ENCODE measurements around the gene CHD2. TPM values are rescaled to one million over a fixed set of nuclear protein-coding genes. Genes with fewer than 3 reads are reported as not detected.

The CHD2 gene
- total and polyA plus RNA-seq, 3 experiments from 2014 or later, result 80.3 to 109 (median 99.0) TPM

- Mint-ChIP-seq H3K9me3 (peaks cover 12 to 17% (median 15%) of the 10 kb centered on the region in 5 donors), H3K4me3 (no peak overlapping the region), H3K27me3 (peaks cover 0 to 4% of the 10 kb centered on the region in 2 donors), H3K27ac (peak overlapping the region in 5 of 8 donors; percentile 11 to 53 (median 38)), H3K36me3 (peaks cover 44 to 90% (median 51%) of the 10 kb centered on the region in 3 donors), H3K4me1 (peaks cover 14 to 31% (median 20%) of the 10 kb centered on the region in 3 donors)
- DNase-seq, result no peak
- ChIA-PET CTCF (interaction anchor here (1.1 kb wide), 1 partner anchor 146 kb away, joined by 3 read pairs; no protein-coding TSS in a partner anchor), POLR2A (no interaction called here)
- no peak overlapping the region for H3K4me3 ChIP-seq (ENCODE audit: low read length)
- H3K9me3 ChIP-seq (ENCODE audit: low read length), result peaks cover 6% of the 10 kb centered on the region
- no peaks in the 10 kb centered on the region for H3K4me1 ChIP-seq (ENCODE audit: insufficient read depth, low read length)
- H3K27ac ChIP-seq (ENCODE audit: low read depth, low read length), result no peak overlapping the region
- no peaks in the 10 kb centered on the region for H3K27me3 ChIP-seq (ENCODE audit: insufficient read depth, low read length, poor library complexity, severe bottlenecking)
- peaks cover 83% of the 10 kb centered on the region for H3K36me3 ChIP-seq (ENCODE audit: insufficient read depth, low read length)
Measured at GRCh38 chr15:92943581-92943980, 43.5 kb downstream of the CHD2 start.

- CTCF ChIA-PET, result interaction anchor here (0.8 to 1.7 kb wide), 5 partner anchors 9 to 164 kb away, joined by 3 to 5 read pairs (median 3); no protein-coding TSS in a partner anchor
- Histone ChIP-seq H3K9me3 (ENCODE audit: low read length) (peaks cover 20% of the 10 kb centered on the region), H3K4me3 (ENCODE audit: low read length) (no peak overlapping the region), H3K4me1 (ENCODE audit: insufficient read depth, low read length) (no peaks in the 10 kb centered on the region), H3K27me3 (ENCODE audit: insufficient read depth, low read length, poor library complexity, severe bottlenecking) (no peaks in the 10 kb centered on the region), H3K27ac (ENCODE audit: low read depth, low read length) (no peak overlapping the region), H3K36me3 (ENCODE audit: insufficient read depth, low read length) (peaks cover 83% of the 10 kb centered on the region)
- Mint-ChIP-seq H3K4me3 (no peak overlapping the region), H3K27me3 (peaks cover 0 to 4% of the 10 kb centered on the region in 2 donors), H3K27ac (peak overlapping the region in 5 of 8 donors; percentile 18 to 75 (median 36)), H3K36me3 (peaks cover 55 to 90% (median 58%) of the 10 kb centered on the region in 3 donors), H3K4me1 (peaks cover 11 to 25% (median 18%) of the 10 kb centered on the region in 3 donors), H3K9me3 (peaks cover 26 to 32% (median 29%) of the 10 kb centered on the region in 5 donors)
- DNase-seq, result no peak
- POLR2A ChIA-PET, result no interaction called here
Measured at GRCh38 chr15:92944946-92945521, 44.9 kb downstream of the CHD2 start.

GRCh38 chr15:92947071-92947730, 47.1 kb downstream of the CHD2 start:
- no peaks in the 10 kb centered on the region for H3K27me3 ChIP-seq (ENCODE audit: insufficient read depth, low read length, poor library complexity, severe bottlenecking)
- H3K36me3 Mint-ChIP-seq, result peaks cover 70 to 95% (median 76%) of the 10 kb centered on the region in 3 donors
- no peaks in the 10 kb centered on the region for H3K4me1 ChIP-seq (ENCODE audit: insufficient read depth, low read length)
- H3K36me3 ChIP-seq (ENCODE audit: insufficient read depth, low read length), result peaks cover 89% of the 10 kb centered on the region
- no peak overlapping the region for H3K27ac ChIP-seq (ENCODE audit: low read depth, low read length)
- ChIA-PET CTCF (no interaction called here), POLR2A (no interaction called here)
- H3K9me3 Mint-ChIP-seq, result peaks cover 26 to 44% (median 33%) of the 10 kb centered on the region in 5 donors
- no peak overlapping the region for H3K4me3 Mint-ChIP-seq
- DNase-seq, result no peak
- peaks cover 14 to 21% (median 14%) of the 10 kb centered on the region in 3 donors for H3K4me1 Mint-ChIP-seq
- H3K27me3 Mint-ChIP-seq, result peaks cover 0 to 4% of the 10 kb centered on the region in 2 donors
- H3K9me3 ChIP-seq (ENCODE audit: low read length), result peaks cover 22% of the 10 kb centered on the region
- peak overlapping the region in 7 of 8 donors; percentile 47 to 71 (median 61) for H3K27ac Mint-ChIP-seq
- no peak overlapping the region for H3K4me3 ChIP-seq (ENCODE audit: low read length)

GRCh38 chr15:92949604-92950249, 49.6 kb downstream of the CHD2 start:
- H3K4me3 Mint-ChIP-seq, result no peak overlapping the region
- peaks cover 0 to 4% of the 10 kb centered on the region in 2 donors for H3K27me3 Mint-ChIP-seq
- H3K27ac ChIP-seq (ENCODE audit: low read depth, low read length), result no peak overlapping the region
- ChIA-PET POLR2A (interaction anchor here (0.7 kb wide), 1 partner anchor 118 kb away, joined by 3 read pairs; no protein-coding TSS in a partner anchor), CTCF (no interaction called here)
- peaks cover 55 to 93% (median 66%) of the 10 kb centered on the region in 3 donors for H3K36me3 Mint-ChIP-seq
- peak overlapping the region in 1 of 8 donors; percentile 63 for H3K27ac Mint-ChIP-seq
- H3K27me3 ChIP-seq (ENCODE audit: insufficient read depth, low read length, poor library complexity, severe bottlenecking), result no peaks in the 10 kb centered on the region
- H3K4me1 Mint-ChIP-seq, result peaks cover 2 to 6% (median 4%) of the 10 kb centered on the region in 3 donors
- no peak for DNase-seq
- peaks cover 22% of the 10 kb centered on the region for H3K9me3 ChIP-seq (ENCODE audit: low read length)
- H3K36me3 ChIP-seq (ENCODE audit: insufficient read depth, low read length), result peaks cover 87% of the 10 kb centered on the region
- no peak overlapping the region for H3K4me3 ChIP-seq (ENCODE audit: low read length)
- no peaks in the 10 kb centered on the region for H3K4me1 ChIP-seq (ENCODE audit: insufficient read depth, low read length)
- peaks cover 26 to 44% (median 33%) of the 10 kb centered on the region in 5 donors for H3K9me3 Mint-ChIP-seq

GRCh38 chr15:92951800-92952457, 51.8 kb downstream of the CHD2 start:
- no peak for DNase-seq
- ChIA-PET CTCF (no interaction called here), POLR2A (no interaction called here)
- Histone ChIP-seq H3K9me3 (ENCODE audit: low read length) (peaks cover 22% of the 10 kb centered on the region), H3K4me1 (ENCODE audit: insufficient read depth, low read length) (peaks cover 1% of the 10 kb centered on the region), H3K36me3 (ENCODE audit: insufficient read depth, low read length) (peaks cover 92% of the 10 kb centered on the region), H3K27ac (ENCODE audit: low read depth, low read length) (no peak overlapping the region), H3K4me3 (ENCODE audit: low read length) (no peak overlapping the region), H3K27me3 (ENCODE audit: insufficient read depth, low read length, poor library complexity, severe bottlenecking) (no peaks in the 10 kb centered on the region)
- Mint-ChIP-seq H3K9me3 (peaks cover 26 to 43% (median 33%) of the 10 kb centered on the region in 5 donors), H3K27ac (peak overlapping the region in 4 of 8 donors; percentile 27 to 77 (median 44)), H3K27me3 (peaks cover 0 to 4% of the 10 kb centered on the region in 2 donors), H3K4me1 (peaks cover 4 to 15% (median 13%) of the 10 kb centered on the region in 3 donors), H3K4me3 (no peak overlapping the region), H3K36me3 (peaks cover 53 to 97% (median 59%) of the 10 kb centered on the region in 3 donors)

GRCh38 chr15:92952458-92952850, 52.3 kb downstream of the CHD2 start:
- POLR2A ChIA-PET, result interaction anchor here (0.6 kb wide), 1 partner anchor 21 kb away, joined by 6 read pairs; no protein-coding TSS in a partner anchor
- no peak overlapping the region for H3K4me3 Mint-ChIP-seq
- peaks cover 0 to under 1% of the 10 kb centered on the region in 2 donors for H3K27me3 Mint-ChIP-seq
- H3K36me3 Mint-ChIP-seq, result peaks cover 52 to 97% (median 54%) of the 10 kb centered on the region in 3 donors
- H3K27me3 ChIP-seq (ENCODE audit: insufficient read depth, low read length, poor library complexity, severe bottlenecking), result no peaks in the 10 kb centered on the region
- H3K36me3 ChIP-seq (ENCODE audit: insufficient read depth, low read length), result peaks cover 91% of the 10 kb centered on the region
- CTCF ChIA-PET, result no interaction called here
- no peak overlapping the region for H3K4me3 ChIP-seq (ENCODE audit: low read length)
- H3K9me3 ChIP-seq (ENCODE audit: low read length), result peaks cover 22% of the 10 kb centered on the region
- H3K9me3 Mint-ChIP-seq, result peaks cover 21 to 38% (median 29%) of the 10 kb centered on the region in 5 donors
- peaks cover 5% of the 10 kb centered on the region for H3K4me1 ChIP-seq (ENCODE audit: insufficient read depth, low read length)
- H3K27ac Mint-ChIP-seq, result peak overlapping the region in 3 of 8 donors; percentile 32 to 66 (median 47)
- DNase-seq, result no peak
- H3K4me1 Mint-ChIP-seq, result peaks cover 9 to 20% (median 18%) of the 10 kb centered on the region in 3 donors
- H3K27ac ChIP-seq (ENCODE audit: low read depth, low read length), result no peak overlapping the region

- Histone ChIP-seq H3K4me1 (ENCODE audit: insufficient read depth, low read length) (peaks cover 10% of the 10 kb centered on the region), H3K27ac (ENCODE audit: low read depth, low read length) (no peak overlapping the region), H3K9me3 (ENCODE audit: low read length) (peaks cover 17% of the 10 kb centered on the region), H3K36me3 (ENCODE audit: insufficient read depth, low read length) (peaks cover 80% of the 10 kb centered on the region), H3K4me3 (ENCODE audit: low read length) (no peak overlapping the region), H3K27me3 (ENCODE audit: insufficient read depth, low read length, poor library complexity, severe bottlenecking) (no peaks in the 10 kb centered on the region)
- ChIA-PET POLR2A (no interaction called here), CTCF (interaction anchor here (0.7 to 1.6 kb wide), 4 partner anchors 8 to 156 kb away, joined by 3 to 5 read pairs (median 4); no protein-coding TSS in a partner anchor)
- H3K27ac Mint-ChIP-seq, result peak overlapping the region in 1 of 8 donors; percentile 77
- H3K36me3 Mint-ChIP-seq, result peaks cover 50 to 95% (median 52%) of the 10 kb centered on the region in 3 donors
- H3K27me3 Mint-ChIP-seq, result no peaks in the 10 kb centered on the region
- peaks cover 14 to 29% (median 20%) of the 10 kb centered on the region in 5 donors for H3K9me3 Mint-ChIP-seq
- peaks cover 18 to 31% (median 29%) of the 10 kb centered on the region in 3 donors for H3K4me1 Mint-ChIP-seq
- DNase-seq, result no peak
- H3K4me3 Mint-ChIP-seq, result no peak overlapping the region
Measured at GRCh38 chr15:92953566-92953965, 53.4 kb downstream of the CHD2 start.
